RCC 7860 (cell line): ENCODE results near the gene KLF12.

Experiments used
- DNase-seq: peaks from one replicate; pipeline ENCODE4 v3.0.0-alpha.2; 2015; ENCODE audit warnings: low spot score
- FAIRE-seq: peaks from 2 replicates; lab custom pipeline; 2012; peaks lifted over from hg19 to GRCh38; lab: Jason Lieb, UNC

The KLF12 gene

DNA sequence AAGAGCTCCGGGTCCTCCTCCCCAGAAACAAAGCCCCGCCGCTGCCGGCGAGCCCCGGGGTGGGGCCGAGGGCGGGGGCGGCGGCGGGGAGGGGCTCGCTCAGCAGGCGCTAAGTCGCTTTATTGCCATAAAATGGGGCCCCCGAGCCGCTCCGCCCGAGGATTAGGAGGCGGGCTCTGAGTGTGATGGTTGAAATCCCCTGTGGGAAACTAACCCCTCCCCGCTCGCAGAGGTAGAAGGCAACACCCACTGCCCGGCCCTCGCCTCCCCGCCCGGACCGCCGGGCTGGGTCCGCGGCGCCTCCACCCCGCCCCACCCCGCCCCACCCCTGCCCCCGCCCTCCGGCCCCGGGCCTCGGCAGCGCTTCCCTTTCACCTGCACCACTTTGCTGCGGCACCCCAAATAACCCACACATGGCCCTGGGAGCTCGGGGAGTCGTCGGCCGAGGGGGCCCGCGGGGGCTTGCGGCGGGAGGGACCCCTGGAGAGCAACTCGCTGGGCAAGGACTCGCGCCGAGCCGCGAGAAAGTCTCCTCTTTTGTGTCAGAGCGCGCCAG lies at the start of gene KLF12:
KLF12 (minus strand) TSS at position 184 of the 556 bp plus-strand sequence.
- peak; percentile 79 for DNase-seq
- FAIRE-seq: no peak

DNA sequence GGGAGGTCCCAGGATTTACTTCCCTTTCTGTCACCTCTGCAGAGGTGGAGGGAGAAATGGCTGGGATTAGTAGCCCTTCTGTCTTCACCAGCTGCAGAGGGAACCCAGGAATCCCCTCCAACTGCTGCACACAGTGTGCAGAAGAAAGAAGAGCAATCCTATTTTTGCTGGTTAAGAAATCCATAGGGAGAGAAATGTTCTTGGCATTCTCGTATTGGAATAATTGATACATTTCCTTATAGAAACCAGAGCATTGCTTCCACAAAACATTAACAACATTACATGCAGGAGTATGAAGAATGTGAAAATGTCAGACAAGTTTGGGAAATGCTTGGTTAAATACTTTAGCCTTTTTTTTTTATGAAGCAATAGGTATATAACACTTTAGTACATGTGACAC lies 48.3 kb upstream of the KLF12 start:
- no peak for DNase-seq
- FAIRE-seq: no peak

DNA sequence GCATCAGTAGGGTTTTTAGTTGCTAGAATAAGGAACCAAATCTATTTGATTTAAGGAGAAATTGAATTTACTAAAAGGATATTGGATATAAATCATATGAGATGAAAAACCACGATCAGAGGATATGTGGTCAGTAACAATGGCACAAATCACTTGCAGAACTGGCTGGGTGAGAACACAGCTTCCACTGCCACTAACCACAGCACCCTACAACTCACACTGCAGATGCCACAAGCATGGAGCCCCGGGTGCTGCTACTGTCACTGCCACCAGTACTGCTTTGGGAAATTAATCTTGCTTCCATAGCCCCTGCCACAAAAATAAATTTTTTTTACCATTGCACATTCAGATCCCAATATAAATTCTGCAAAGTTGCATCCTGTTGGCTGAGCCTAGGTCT lies 40.6 kb upstream of the KLF12 start:
- DNase-seq: no peak
- no peak for FAIRE-seq

DNA sequence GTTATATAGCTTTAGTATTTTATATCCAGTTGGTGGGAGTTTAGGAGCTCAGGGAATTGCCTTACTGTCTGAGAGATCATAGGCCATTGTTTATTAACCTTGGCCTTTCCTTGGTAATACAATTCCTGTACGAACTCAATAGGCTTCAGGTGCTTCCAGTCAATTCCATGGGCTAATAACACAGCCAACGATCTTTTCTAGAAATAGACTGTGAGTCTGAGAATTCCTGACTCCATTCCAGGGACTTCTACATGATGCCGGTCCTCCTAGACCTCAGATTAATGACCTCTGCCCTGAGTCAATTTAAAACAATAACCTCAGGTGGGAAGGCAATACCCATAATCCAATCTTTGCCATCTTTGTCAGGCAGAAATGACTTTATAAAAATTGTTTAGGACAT lies 39.6 kb upstream of the KLF12 start:
- DNase-seq: no peak
- FAIRE-seq: no peak

DNA sequence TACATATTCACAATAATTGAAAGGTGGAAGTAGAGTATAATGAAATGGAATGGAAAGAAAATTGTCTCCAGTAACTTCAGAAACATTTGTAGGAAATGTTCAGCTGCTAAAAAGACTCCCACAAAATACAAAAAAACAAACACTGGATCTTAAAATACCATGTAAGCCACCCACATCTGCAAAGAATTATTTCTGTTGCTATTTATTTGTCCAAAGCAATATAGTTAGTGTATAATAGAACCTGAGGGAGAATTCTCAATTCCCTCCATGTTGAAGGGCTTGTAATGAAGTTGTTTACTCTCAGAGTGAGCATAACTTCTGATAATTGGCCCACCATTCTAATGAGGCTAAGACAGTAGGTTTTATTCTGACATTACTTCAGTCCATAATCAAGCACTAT lies 37.4 kb upstream of the KLF12 start:
- no peak for FAIRE-seq
- DNase-seq: no peak

DNA sequence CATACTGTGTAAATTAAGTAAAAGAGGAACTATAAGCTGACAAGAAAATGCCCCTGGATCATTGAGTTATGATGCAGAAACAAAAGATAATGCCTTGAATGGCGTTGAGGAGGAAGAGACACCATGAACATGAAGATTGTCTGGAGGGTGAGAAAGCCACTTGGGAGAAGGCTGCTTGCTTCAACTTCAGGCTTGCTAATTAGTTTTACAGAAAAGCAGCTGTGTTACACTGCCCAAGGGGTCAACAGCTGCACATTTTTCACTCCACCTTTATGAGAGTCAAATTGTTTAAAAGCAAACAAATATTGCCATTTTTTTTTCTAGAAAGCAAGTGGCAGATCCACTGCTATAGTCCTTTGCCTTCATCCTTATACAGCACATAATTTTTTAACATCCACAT lies 35.5 kb upstream of the KLF12 start:
- DNase-seq (no peak), FAIRE-seq (no peak)

DNA sequence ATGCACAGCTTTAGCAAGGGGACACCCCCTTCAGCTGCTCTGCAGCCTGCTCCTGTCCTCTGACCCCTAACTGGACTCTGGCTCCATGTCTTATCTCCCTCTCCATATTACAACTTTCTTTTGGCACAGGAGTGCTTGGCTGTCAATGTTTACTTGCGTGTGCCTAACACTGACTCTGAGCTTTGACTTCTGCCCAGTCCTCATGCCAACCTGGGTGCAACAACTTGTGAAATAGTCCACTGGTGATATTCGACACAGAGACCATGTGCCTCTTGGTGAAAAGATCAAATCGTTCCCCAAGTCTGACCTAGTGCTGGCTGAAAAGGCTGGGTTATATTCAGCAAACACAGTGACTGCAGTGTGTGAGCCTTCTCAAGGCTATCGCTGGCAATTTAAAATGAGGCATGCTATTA lies 34.1 kb upstream of the KLF12 start:
- FAIRE-seq (no peak), DNase-seq (no peak)

DNA sequence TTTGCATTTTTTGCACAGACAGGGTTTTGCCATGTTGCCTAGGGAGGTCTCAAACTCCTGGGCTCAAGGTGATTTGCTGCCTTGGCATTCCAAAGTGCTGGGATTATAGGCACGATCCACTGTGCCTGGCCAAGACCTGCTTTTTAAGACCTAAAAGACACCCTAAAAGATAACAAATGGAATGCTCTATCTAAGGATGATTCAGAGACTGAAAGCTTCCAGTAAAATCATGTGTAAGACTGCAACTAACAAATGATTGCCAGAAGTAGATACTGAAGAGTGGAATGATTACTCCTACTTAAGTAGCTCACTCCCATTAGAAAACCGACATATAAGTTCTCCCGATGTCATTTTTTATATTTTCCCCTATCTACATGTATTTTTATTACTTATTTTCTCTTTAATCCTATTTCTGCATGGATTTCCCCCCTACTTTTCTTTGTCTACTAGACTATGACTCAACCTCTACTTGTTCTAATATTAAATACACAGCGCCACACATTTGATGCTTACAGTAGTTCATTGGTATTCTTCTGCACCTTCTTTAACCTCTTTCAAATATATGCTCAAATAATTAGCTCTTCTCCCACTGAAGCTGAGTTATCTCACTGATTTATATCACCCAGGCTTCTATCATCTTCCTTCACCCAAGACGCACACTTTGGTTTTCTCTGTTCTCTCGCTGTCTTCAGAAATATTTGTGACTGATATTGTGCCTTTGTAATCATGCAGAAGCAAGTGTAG lies 32.2 kb upstream of the KLF12 start:
- no peak for DNase-seq
- FAIRE-seq: no peak

DNA sequence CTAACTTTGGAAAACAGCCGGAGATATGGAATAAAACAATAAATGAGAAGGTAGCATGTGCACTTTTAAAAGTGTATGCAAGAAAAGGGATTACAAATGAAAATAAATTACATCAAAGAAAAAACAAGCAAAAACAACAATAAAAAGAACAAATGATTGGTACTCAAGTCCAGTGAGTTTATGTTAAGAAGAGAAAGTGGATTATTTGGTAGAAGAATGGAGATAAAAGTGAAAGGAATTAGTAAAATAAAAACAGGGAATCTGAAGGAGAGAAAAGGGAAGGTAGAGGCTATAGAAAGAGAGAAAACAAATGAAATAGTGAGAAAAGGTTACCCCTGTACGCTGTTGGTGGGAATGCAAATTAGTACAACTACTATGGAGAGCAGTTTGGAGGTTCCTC lies 28.6 kb upstream of the KLF12 start:
- DNase-seq (no peak), FAIRE-seq (no peak)

DNA sequence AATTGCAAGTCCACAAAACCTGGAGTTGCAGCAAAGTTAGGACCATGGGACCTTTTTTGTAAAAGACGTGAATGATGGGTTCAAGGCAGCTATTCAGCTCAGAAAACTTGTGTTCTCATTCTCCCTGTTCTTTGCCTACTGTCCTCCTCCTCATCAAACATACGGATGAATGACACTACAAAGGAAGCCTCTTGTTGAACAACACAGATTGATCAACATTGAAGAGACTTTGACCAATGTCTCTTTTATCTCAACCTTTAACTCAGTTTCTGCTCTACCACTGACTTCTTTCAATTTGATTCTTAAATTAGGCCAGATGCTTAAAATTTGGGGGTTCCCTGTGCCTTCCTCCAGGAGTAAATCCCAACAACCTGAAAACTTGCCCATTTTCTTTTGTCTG lies 27.9 kb upstream of the KLF12 start:
- DNase-seq (no peak), FAIRE-seq (no peak)

DNA sequence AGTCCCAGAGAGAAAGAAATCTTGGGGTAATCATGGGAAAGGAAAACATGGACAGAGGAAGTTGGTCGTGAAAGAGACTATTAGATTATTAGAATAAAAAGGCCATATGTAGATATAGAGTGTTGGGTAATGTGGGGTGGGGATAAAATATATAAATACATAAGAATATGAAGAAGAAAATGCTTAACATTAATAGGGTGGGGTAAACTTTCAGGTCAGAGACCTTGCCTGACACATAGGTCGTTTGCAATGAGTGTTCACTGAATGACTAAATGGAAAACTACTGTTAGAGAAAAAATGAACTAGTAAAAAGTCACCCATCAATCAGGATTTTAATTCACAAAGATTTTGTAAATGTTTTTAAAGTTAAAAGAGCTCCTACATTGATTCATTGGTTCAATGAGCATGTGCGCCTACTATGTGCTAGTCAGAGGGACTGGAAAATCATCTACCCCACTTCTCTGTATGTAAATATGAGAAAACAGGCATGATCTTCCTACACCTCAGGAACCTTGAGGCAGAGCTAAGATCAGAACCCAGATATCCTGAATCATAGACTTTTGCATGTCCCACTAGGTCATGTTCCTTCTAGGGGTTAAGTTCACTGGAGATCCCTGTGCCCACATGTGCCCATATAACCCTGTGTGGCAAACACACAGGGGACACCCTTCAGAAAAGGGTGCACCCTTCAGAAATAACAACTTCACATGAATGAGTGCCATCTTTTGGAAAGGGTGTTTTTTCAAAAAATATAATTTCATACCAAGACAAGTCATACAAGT lies 24.6 kb upstream of the KLF12 start:
- DNase-seq: no peak
- no peak for FAIRE-seq

DNA sequence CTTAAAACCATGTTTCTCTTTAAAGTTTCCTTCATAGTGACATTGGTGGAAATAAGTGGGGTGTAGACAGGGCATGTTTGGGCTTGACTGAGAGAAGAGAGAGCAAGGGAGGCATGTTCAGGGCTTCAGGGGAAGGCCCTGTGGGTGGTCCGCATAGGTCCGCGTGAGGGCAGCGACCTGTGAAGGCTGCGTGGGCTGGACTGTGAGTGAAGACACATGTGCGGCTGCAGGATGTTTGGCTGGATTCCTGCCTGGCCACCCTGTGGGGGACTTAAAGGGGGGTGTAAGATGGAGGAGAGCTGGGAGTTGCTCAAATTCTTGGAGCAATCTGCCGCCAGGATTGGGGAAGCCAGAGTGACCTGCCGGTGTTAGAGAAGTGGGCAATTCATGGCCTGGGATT lies 23.8 kb upstream of the KLF12 start:
- DNase-seq (no peak), FAIRE-seq (no peak)

DNA sequence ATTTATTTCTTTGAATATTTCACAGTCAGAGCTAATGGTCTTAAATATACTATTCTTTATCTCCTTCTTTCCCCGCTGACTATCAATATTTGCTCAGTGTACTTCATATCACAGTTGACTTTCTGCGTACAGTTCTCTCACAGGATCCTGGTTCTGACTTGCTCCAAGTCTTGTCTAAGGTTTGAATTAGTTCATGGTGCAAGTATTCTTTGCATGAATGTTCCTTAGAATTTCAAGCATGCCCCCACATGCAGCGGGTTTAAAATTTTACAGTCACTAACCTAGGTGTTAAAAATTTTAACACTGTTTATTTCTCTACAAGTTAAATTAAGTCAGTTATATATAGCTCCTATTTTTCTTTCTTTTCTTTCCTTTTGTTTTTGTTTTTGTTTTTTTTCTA lies 20.8 kb upstream of the KLF12 start:
- FAIRE-seq (no peak), DNase-seq (no peak)

DNA sequence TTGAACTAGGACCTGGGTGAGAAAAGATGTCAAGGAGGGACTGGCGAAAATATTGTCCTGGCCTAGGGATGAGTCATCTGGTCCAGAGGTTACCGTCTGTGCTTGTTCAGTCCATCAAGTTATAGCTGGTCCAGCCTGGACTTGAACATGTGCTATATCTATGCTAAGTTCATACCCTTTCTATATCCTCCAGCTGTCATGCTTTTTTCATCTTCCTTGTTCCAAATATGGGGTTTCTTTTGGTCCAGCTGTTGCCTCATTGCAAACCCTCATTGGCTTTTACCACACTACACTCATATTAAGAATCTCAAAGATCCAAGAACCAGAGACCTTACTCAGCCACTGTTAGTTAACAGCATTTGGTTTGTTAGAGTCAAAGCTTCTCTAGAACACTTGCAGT lies 19.1 kb upstream of the KLF12 start:
- DNase-seq (no peak), FAIRE-seq (no peak)

DNA sequence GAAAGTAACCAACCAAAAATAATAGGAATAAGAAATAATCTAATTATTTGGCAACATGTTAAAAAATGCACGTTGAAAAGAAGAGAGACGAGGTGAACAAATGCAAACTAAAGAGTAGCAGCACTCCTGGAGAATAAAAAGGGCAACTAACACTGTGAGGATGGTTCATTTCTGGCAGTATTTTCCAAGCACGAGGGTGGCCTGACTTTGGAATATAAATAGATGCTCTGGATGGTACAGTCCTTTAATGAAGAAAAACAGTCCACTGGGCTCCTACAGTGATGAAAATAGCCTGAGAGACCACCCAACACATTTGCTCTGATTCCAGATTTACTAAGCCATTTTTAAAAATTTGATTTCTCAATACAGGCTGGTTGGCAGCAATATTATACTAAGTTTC lies 17.7 kb upstream of the KLF12 start:
- DNase-seq: no peak
- FAIRE-seq: no peak

DNA sequence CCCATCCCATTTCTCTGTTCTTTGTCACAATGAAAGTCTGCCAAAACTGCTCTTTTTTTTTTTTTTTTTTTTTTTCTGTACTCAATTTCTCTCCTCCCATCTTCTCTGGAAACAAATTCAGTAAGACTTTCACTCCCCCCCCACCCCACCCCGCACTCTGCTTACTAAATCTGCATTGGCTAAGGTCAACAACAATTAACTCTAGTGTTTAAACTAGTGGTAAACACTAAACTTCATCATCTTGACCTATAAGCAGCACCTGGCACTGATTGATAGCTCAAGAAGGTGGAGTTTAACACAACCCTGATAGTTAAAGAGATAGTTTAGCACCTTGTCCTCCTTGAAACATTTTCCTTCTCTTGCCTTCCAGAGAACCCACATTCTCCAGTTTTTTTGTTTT lies 14.1 kb upstream of the KLF12 start:
- no peak for DNase-seq
- no peak for FAIRE-seq

DNA sequence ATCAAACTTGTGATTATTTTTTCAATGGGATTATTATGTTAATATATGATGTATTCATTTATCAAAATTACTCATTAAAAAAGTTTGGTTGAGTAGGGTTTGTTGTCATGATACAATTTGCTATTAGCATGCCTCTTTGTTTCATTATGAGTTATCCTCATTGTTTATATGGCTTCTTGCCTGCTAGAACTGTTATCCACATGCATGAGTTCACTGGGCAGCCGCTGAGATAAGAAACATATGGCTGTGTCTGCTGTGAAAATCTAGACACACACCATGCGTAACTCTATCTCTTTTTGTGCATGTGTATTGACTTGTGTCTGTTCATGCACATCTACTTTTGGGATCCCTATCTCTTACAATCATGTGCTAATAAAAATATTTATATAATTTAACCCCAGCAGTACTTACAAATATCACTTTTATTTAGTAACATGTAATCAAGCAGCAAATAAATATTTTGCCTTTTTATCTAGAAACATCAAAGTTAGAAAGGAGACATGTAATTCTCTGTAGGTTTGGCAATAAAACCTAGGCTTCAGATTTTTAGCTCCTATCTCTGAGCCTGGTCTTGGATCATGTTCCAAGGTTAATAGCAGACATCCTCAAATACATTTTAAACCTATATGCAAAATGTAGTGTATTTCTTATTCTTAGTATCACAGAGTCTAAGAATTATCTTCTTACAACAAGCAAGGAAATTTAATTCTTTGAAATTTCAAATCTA lies 11.2 kb upstream of the KLF12 start:
- no peak for DNase-seq
- no peak for FAIRE-seq

DNA sequence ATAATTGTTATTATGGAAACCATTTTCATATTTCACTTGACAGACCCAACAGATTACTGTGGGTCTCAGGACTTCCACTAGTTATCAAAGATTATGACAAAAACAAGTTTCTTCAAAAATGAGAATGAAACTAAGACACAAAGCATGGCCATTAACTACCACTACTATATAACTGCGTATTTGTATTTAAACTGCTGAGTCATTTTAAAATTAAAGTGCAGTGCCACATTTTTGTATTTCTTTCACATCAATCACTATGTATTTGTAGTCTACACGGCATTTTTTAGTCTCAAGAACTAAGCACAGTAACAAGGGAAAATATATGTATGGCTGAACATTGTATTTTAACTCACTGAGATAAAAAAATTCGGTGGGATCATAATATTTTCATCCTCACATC lies 10.1 kb upstream of the KLF12 start:
- no peak for FAIRE-seq
- DNase-seq: no peak

DNA sequence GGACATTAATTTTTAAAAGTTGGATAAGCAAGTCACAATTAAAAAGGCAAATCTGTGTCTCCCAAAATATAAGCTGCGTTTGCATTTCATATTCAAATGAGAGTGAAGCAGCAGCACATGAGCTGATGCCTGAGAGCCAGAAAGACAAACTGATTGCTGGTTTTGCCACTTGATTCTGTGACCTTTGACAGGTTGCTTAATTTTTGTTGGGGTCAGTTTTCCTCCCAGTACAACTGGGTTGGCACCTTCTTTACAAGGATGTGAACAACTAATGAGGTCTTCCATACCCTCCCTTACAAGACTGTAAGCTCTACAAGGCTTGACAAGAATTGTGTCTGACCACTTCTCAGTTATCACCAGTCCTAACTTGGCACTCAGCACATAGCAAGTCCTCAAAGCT lies 8.1 kb upstream of the KLF12 start:
- no peak for DNase-seq
- FAIRE-seq: no peak

DNA sequence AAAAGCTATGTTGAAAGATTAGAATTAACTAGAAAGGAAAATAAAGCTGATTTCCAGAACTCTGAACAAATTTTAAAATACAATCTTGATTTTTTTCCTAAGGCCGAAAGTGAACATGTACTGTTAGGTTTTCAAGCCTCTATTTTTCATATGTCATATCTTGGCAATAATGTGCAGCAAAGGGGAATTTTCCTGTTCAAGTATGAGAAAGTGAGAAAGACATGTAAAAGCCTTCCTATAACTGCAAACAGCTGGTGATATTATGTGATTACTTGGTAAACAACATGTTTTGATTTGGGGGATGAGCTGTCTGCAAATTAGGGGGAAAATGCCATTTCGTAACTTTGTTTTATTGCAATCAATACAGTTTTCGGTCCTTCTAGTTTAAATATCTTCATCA lies 4.0 kb upstream of the KLF12 start:
- no peak for FAIRE-seq
- no peak for DNase-seq

DNA sequence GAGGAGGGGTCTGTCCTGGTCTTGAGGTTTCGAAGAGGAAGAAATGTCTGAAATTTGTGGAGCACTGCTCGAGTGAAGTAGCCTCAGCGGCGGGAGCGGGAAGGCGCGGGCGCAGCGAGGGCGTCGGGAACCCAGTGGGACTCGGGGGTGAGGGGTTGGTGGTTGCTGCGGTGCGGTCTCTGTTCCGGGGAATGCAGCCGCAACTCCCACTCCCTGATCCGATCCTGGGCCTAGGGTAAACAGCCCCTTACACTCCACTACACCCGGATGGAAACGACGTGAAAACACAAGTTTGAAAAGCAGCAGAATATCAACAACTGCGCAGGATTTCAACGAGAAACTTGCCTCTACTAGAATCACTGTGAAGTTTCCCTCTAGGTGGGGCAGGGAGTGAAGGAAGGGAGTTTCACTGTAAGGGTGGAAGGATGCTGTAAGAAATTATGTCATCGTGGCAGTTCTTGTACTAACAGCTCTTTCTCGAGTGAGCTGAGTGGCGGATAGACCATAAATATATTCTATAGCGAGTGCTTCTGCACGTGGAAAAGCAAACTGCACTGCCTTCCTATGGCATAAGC lies 2.0 kb upstream of the KLF12 start:
- no peak for DNase-seq
- FAIRE-seq: no peak
